Measurements from ENCODE around the gene DNAH9. TPM values are rescaled to one million over a fixed set of nuclear protein-coding genes. Genes with fewer than 3 reads are reported as not detected.

The DNAH9 gene
- total RNA-seq, 6 experiments from 2014 or later, result not detected

GRCh38 chr17:11693284-11693683 lies 95.0 kb downstream of the DNAH9 start:
- intact Hi-C loops (cut with DNase I), result no loop called here

GRCh38 chr17:11700668-11701067 lies 102.4 kb downstream of the DNAH9 start:
- intact Hi-C loops (cut with DNase I), result no loop called here
- H3K4me3 ChIP-seq, result no peak overlapping the region
- no peaks in the 10 kb centered on the region for H3K9me3 ChIP-seq
- DNase-seq (no peak), ATAC-seq (no peak)
- no peaks in the 10 kb centered on the region for H3K36me3 ChIP-seq
- TF ChIP-seq POLR2A (IDR thresholded peaks at IDR 0.05) (no peak), CTCF (IDR thresholded peaks at IDR 0.05) (no peak)
- H3K27ac ChIP-seq, result no peak overlapping the region
- H3K4me1 ChIP-seq, result peaks cover 0 to 8% (median 2%) of the 10 kb centered on the region in 4 donors
- no peaks in the 10 kb centered on the region for H3K27me3 ChIP-seq
- WGBS (ENCODE audit: insufficient coverage, low coverage, low lambda C conversion rate, missing lambda C conversion rate), result 97% methylated on average over 3 of the region's 3 CpGs

More at GRCh38 chr17:11693284-11693683, 95.0 kb downstream of the DNAH9 start:
- H3K27me3 ChIP-seq, result no peaks in the 10 kb centered on the region
- no peaks in the 10 kb centered on the region for H3K9me3 ChIP-seq
- TF ChIP-seq CTCF (IDR thresholded peaks at IDR 0.05) (no peak), POLR2A (IDR thresholded peaks at IDR 0.05) (no peak)
- WGBS (ENCODE audit: insufficient coverage, low coverage, low lambda C conversion rate, missing lambda C conversion rate), result 90% methylated on average over 9 of the region's 11 CpGs
- no peak for ATAC-seq
- H3K4me1 ChIP-seq, result no peaks in the 10 kb centered on the region
- DNase-seq, result no peak
- no peaks in the 10 kb centered on the region for H3K36me3 ChIP-seq
- H3K4me3 ChIP-seq, result no peak overlapping the region
- H3K27ac ChIP-seq, result no peak overlapping the region

- ATAC-seq, result no peak
- no peaks in the 10 kb centered on the region for H3K36me3 ChIP-seq
- H3K27ac ChIP-seq, result no peak overlapping the region
- H3K9me3 ChIP-seq, result no peaks in the 10 kb centered on the region
- intact Hi-C loops (cut with DNase I), result no loop called here
- H3K27me3 ChIP-seq, result no peaks in the 10 kb centered on the region
- DNase-seq, result no peak
- H3K4me3 ChIP-seq, result no peak overlapping the region
- peaks cover 0 to 10% (median 2%) of the 10 kb centered on the region in 4 donors for H3K4me1 ChIP-seq
- TF ChIP-seq POLR2A (IDR thresholded peaks at IDR 0.05) (no peak), CTCF (IDR thresholded peaks at IDR 0.05) (no peak)
- 57% methylated on average over 3 of the region's 8 CpGs for WGBS (ENCODE audit: insufficient coverage, low coverage, low lambda C conversion rate, missing lambda C conversion rate)
Observed at GRCh38 chr17:11701911-11702310, 103.6 kb downstream of the DNAH9 start.

- intact Hi-C loops (cut with DNase I), result no loop called here
- TF ChIP-seq POLR2A (IDR thresholded peaks at IDR 0.05) (no peak), CTCF (IDR thresholded peaks at IDR 0.05) (no peak)
- WGBS (ENCODE audit: insufficient coverage, low coverage, low lambda C conversion rate, missing lambda C conversion rate), result no CpG with 5 or more reads among the region's 3 CpGs
Observed at GRCh38 chr17:11704041-11704440, 105.8 kb downstream of the DNAH9 start.

GRCh38 chr17:11705111-11705510 lies 106.8 kb downstream of the DNAH9 start:
- intact Hi-C loops (cut with DNase I), result no loop called here
- H3K9me3 ChIP-seq, result no peaks in the 10 kb centered on the region
- DNase-seq, result peak; percentile 55 to 81 (median 64)
- no peaks in the 10 kb centered on the region for H3K27me3 ChIP-seq
- H3K36me3 ChIP-seq, result no peaks in the 10 kb centered on the region
- H3K4me3 ChIP-seq, result no peak overlapping the region
- ATAC-seq, result peak; percentile 99 to 100 (median 100)
- TF ChIP-seq CTCF (IDR thresholded peaks at IDR 0.05), result no peak
- no peak for TF ChIP-seq POLR2A (IDR thresholded peaks at IDR 0.05)
- peak overlapping the region in 1 of 3 donors; percentile 41 for H3K27ac ChIP-seq
- 10% methylated on average over 3 of the region's 3 CpGs for WGBS (ENCODE audit: insufficient coverage, low coverage, low lambda C conversion rate, missing lambda C conversion rate)
- H3K4me1 ChIP-seq, result peaks cover 0 to 10% (median 2%) of the 10 kb centered on the region in 4 donors

More at GRCh38 chr17:11704041-11704440, 105.8 kb downstream of the DNAH9 start:
- Histone ChIP-seq H3K9me3 (no peaks in the 10 kb centered on the region), H3K27ac (no peak overlapping the region), H3K36me3 (no peaks in the 10 kb centered on the region), H3K27me3 (no peaks in the 10 kb centered on the region), H3K4me3 (no peak overlapping the region), H3K4me1 (peaks cover 0 to 10% (median 2%) of the 10 kb centered on the region in 4 donors)
- DNase-seq, result no peak
- ATAC-seq, result no peak

Measured in right lobe of liver (tissue), 6 donors.